ENCODE results near the gene MMP14.

DNA sequence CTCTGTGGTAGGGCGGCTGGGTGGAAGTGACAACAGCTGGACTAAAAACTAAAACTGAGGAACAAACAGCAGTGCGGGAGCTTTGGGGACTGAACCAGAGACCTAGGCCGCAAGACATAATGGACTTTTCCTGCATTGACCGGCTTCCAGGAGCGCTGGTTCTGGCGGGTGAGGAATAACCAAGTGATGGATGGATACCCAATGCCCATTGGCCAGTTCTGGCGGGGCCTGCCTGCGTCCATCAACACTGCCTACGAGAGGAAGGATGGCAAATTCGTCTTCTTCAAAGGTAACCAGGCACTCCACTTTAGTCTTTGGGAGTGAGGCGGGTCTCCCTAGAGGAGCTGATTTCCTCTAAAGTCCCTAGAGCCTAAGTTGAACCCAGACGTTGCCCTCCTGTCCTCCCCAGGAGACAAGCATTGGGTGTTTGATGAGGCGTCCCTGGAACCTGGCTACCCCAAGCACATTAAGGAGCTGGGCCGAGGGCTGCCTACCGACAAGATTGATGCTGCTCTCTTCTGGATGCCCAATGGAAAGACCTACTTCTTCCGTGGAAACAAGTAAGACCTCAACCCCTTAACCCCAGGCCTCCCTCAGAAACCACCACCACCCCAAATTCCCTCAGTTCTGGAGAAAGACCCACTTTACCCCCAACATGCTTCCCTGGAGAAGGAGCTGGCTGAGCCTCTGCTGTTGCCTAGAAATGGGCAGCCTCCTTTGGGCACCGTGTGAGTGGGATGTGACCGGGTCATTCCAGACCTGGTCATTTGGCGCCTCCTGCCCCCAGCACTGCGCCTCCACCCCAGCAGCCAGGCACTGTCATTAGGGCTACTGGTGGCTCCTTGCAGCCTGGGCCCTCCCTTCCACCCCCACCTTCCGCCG lies 8.1 kb downstream of the MMP14 start:
- TF ChIP-seq, protein P1, sequence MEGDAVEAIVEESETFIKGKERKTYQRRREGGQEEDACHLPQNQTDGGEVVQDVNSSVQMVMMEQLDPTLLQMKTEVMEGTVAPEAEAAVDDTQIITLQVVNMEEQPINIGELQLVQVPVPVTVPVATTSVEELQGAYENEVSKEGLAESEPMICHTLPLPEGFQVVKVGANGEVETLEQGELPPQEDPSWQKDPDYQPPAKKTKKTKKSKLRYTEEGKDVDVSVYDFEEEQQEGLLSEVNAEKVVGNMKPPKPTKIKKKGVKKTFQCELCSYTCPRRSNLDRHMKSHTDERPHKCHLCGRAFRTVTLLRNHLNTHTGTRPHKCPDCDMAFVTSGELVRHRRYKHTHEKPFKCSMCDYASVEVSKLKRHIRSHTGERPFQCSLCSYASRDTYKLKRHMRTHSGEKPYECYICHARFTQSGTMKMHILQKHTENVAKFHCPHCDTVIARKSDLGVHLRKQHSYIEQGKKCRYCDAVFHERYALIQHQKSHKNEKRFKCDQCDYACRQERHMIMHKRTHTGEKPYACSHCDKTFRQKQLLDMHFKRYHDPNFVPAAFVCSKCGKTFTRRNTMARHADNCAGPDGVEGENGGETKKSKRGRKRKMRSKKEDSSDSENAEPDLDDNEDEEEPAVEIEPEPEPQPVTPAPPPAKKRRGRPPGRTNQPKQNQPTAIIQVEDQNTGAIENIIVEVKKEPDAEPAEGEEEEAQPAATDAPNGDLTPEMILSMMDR (IDR thresholded peaks at IDR 0.05): no peak
- TF ChIP-seq POLR2A (IDR thresholded peaks at IDR 0.05) (no peak), EP300 (IDR thresholded peaks at IDR 0.05) (no peak)

Data from sigmoid colon (tissue), 4 donors.